Measurements from ENCODE around the gene DNM2.
A peak's percentile ranks its signal among the peaks of the same experiment; 100 is the strongest.

Gene DNM2

GRCh38 chr19:10699650-10700335, 18.1 kb upstream of the DNM2 start:
- H3K27me3 ChIP-seq (ENCODE audit: control insufficient read depth in 3 of 3, insufficient read depth in 3 of 3, low read depth in 1 of 3, low read length in 3 of 3) = no peaks in the 10 kb centered on the region
- WGBS, 2 donors (ENCODE audit: extremely low coverage in 2 of 2, insufficient read length in 2 of 2, insufficient replicate concordance in 1 of 2) = no CpG with 5 or more reads among the region's 15 CpGs

DNA sequence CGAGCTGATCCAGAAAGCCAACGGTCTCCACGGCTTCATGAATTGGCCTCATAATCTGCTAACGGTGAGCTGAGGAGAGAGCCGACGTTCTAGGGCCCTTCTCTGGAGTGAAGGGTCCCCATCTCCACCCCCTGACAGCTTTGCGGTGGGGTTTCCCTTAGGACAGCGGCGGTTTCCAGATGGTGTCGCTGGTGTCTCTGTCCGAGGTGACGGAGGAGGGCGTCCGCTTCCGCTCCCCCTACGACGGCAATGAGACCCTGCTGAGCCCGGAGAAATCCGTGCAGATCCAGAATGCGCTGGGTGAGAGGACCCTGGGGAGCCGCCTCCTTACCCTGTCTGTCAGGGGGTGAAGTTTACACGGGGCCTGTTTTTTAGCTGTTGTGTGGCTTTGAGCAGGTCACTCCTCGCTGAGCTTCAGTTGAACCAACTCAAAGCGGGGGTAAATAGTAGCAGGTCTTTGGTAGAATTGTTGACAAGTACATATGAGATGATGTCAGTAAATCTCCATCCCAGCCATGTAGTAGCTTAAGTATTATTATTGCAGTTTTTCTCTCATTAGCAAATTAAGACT, 15.8 kb upstream of the DNM2 start:
- H4K91ac ChIP-seq (ENCODE audit: low read depth, low read length, poor library complexity) = no peak overlapping the region
- H3K4ac ChIP-seq (ENCODE audit: low read length) = no peak overlapping the region
- no peak overlapping the region for H3K27ac ChIP-seq (replicated peaks; ENCODE audit: low read length)
- no peak overlapping the region for H4K8ac ChIP-seq (ENCODE audit: low read depth, low read length)
- H2AFZ ChIP-seq (ENCODE audit: low read length) = peak overlapping the region; percentile 97
- peaks cover 0 to 2% of the 10 kb centered on the region in 2 donors for H3K4me1 ChIP-seq (ENCODE audit: control insufficient read depth in 2 of 2, insufficient read depth in 1 of 2, low read depth in 1 of 2, low read length in 2 of 2)
- no peaks in the 10 kb centered on the region for H3K27me3 ChIP-seq (ENCODE audit: control insufficient read depth in 3 of 3, insufficient read depth in 3 of 3, low read depth in 1 of 3, low read length in 3 of 3)
- no peak overlapping the region for H3K9ac ChIP-seq (ENCODE audit: low read depth, low read length, poor library complexity)
- H3K14ac ChIP-seq (ENCODE audit: low read length) = peak overlapping the region; percentile 91
- H3K4me2 ChIP-seq (ENCODE audit: insufficient read depth, low read length, poor library complexity, severe bottlenecking) = peak overlapping the region; percentile 97
- H3K36me3 ChIP-seq (replicated peaks in 1 of 2; ENCODE audit: control insufficient read depth in 2 of 2, insufficient read depth in 2 of 2, low read length in 2 of 2) = peaks cover 0 to 12% of the 10 kb centered on the region in 2 donors
- no peak overlapping the region for H3K18ac ChIP-seq (ENCODE audit: low read length)
- peak overlapping the region; percentile 83 for H2BK5ac ChIP-seq (ENCODE audit: low read length)
- peak overlapping the region; percentile 98 for H3K23ac ChIP-seq (ENCODE audit: low read depth, low read length, poor library complexity)
- H2BK12ac ChIP-seq (ENCODE audit: low read length) = no peak overlapping the region
- no peak overlapping the region for H2BK15ac ChIP-seq (ENCODE audit: low read length)
- no CpG with 5 or more reads among the region's 24 CpGs for WGBS, 2 donors (ENCODE audit: extremely low coverage in 2 of 2, insufficient read length in 2 of 2, insufficient replicate concordance in 1 of 2)
- H3K9me3 ChIP-seq (replicated peaks in 1 of 2; ENCODE audit: control insufficient read depth in 2 of 2, insufficient read depth in 1 of 2, low read depth in 1 of 2, low read length in 2 of 2) = no peaks in the 10 kb centered on the region
- peak; percentile 38 for DNase-seq (ENCODE audit: low spot score)
- peak overlapping the region; percentile 91 for H2BK120ac ChIP-seq (ENCODE audit: low read depth, low read length)
- peaks cover 1% of the 10 kb centered on the region for H3K79me1 ChIP-seq (ENCODE audit: low read depth, low read length)
- H3K4me3 ChIP-seq (ENCODE audit: low read length in 2 of 2) = peak overlapping the region; percentile 85 to 89
- H2AK5ac ChIP-seq (ENCODE audit: low read depth, low read length) = no peak overlapping the region

More at GRCh38 chr19:10699650-10700335, 18.1 kb upstream of the DNM2 start:
- Histone ChIP-seq H3K79me1 (ENCODE audit: low read depth, low read length) (peaks cover 1% of the 10 kb centered on the region), H2BK15ac (ENCODE audit: low read length) (no peak overlapping the region), H2BK5ac (ENCODE audit: low read length) (no peak overlapping the region), H3K4ac (ENCODE audit: low read length) (no peak overlapping the region), H3K23ac (ENCODE audit: low read depth, low read length, poor library complexity) (no peak overlapping the region), H3K9me3 (replicated peaks in 1 of 2; ENCODE audit: control insufficient read depth in 2 of 2, insufficient read depth in 1 of 2, low read depth in 1 of 2, low read length in 2 of 2) (no peaks in the 10 kb centered on the region), H2BK120ac (ENCODE audit: low read depth, low read length) (no peak overlapping the region), H2AFZ (ENCODE audit: low read length) (no peak overlapping the region), H3K4me2 (ENCODE audit: insufficient read depth, low read length, poor library complexity, severe bottlenecking) (no peak overlapping the region), H2BK12ac (ENCODE audit: low read length) (no peak overlapping the region), H3K18ac (ENCODE audit: low read length) (no peak overlapping the region), H3K27ac (replicated peaks; ENCODE audit: low read length) (no peak overlapping the region), H2AK5ac (ENCODE audit: low read depth, low read length) (no peak overlapping the region), H3K4me1 (ENCODE audit: control insufficient read depth in 2 of 2, insufficient read depth in 1 of 2, low read depth in 1 of 2, low read length in 2 of 2) (peaks cover 3 to 9% of the 10 kb centered on the region in 2 donors), H3K9ac (ENCODE audit: low read depth, low read length, poor library complexity) (no peak overlapping the region), H3K4me3 (ENCODE audit: low read length in 2 of 2) (no peak overlapping the region), H4K8ac (ENCODE audit: low read depth, low read length) (no peak overlapping the region), H3K14ac (ENCODE audit: low read length) (no peak overlapping the region), H4K91ac (ENCODE audit: low read depth, low read length, poor library complexity) (no peak overlapping the region), H3K36me3 (replicated peaks in 1 of 2; ENCODE audit: control insufficient read depth in 2 of 2, insufficient read depth in 2 of 2, low read length in 2 of 2) (peaks cover 0 to 7% of the 10 kb centered on the region in 2 donors)
- no peak for DNase-seq (ENCODE audit: low spot score)

DNA sequence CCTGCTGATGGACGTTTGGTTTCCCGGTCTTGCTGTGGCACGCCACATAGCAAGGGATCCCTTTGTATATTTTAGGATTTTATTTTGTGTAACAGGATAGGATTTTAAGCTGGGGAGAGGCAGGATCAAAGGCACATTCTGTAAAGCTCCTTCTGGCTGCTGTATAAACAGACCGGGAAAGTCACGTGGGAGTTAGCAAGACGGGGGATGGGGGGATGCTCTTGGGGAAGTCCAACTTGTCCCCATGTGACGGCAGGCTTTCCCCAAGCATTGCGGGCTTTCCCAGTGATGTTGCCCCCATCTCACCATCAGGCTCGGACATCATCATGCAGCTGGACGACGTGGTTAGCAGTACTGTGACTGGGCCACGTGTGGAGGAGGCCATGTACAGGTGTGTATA, 10.9 kb upstream of the DNM2 start:
- DNase-seq (ENCODE audit: low spot score) = no peak
- peaks cover 0 to 2% of the 10 kb centered on the region in 2 donors for H3K4me1 ChIP-seq (ENCODE audit: control insufficient read depth in 2 of 2, insufficient read depth in 1 of 2, low read depth in 1 of 2, low read length in 2 of 2)
- no peak overlapping the region for H2BK5ac ChIP-seq (ENCODE audit: low read length)
- H3K36me3 ChIP-seq (replicated peaks in 1 of 2; ENCODE audit: control insufficient read depth in 2 of 2, insufficient read depth in 2 of 2, low read length in 2 of 2) = peaks cover 6 to 34% of the 10 kb centered on the region in 2 donors
- H3K27me3 ChIP-seq (ENCODE audit: control insufficient read depth in 3 of 3, insufficient read depth in 3 of 3, low read depth in 1 of 3, low read length in 3 of 3) = no peaks in the 10 kb centered on the region
- H4K8ac ChIP-seq (ENCODE audit: low read depth, low read length) = no peak overlapping the region
- H3K18ac ChIP-seq (ENCODE audit: low read length) = no peak overlapping the region
- no peak overlapping the region for H2BK120ac ChIP-seq (ENCODE audit: low read depth, low read length)
- no peak overlapping the region for H3K4me3 ChIP-seq (ENCODE audit: low read length in 2 of 2)
- H3K4me2 ChIP-seq (ENCODE audit: insufficient read depth, low read length, poor library complexity, severe bottlenecking) = no peak overlapping the region
- no peak overlapping the region for H3K4ac ChIP-seq (ENCODE audit: low read length)
- no peak overlapping the region for H2AK5ac ChIP-seq (ENCODE audit: low read depth, low read length)
- H3K79me1 ChIP-seq (ENCODE audit: low read depth, low read length) = no peaks in the 10 kb centered on the region
- no peak overlapping the region for H3K14ac ChIP-seq (ENCODE audit: low read length)
- no peak overlapping the region for H2AFZ ChIP-seq (ENCODE audit: low read length)
- H3K23ac ChIP-seq (ENCODE audit: low read depth, low read length, poor library complexity) = no peak overlapping the region
- no peak overlapping the region for H4K91ac ChIP-seq (ENCODE audit: low read depth, low read length, poor library complexity)
- H3K27ac ChIP-seq (replicated peaks; ENCODE audit: low read length) = no peak overlapping the region
- H2BK12ac ChIP-seq (ENCODE audit: low read length) = no peak overlapping the region
- no peak overlapping the region for H2BK15ac ChIP-seq (ENCODE audit: low read length)
- no CpG with 5 or more reads among the region's 12 CpGs for WGBS, 2 donors (ENCODE audit: extremely low coverage in 2 of 2, insufficient read length in 2 of 2, insufficient replicate concordance in 1 of 2)
- H3K9ac ChIP-seq (ENCODE audit: low read depth, low read length, poor library complexity) = no peak overlapping the region
- no peaks in the 10 kb centered on the region for H3K9me3 ChIP-seq (replicated peaks in 1 of 2; ENCODE audit: control insufficient read depth in 2 of 2, insufficient read depth in 1 of 2, low read depth in 1 of 2, low read length in 2 of 2)

- Histone ChIP-seq H2BK5ac (ENCODE audit: low read length) (no peak overlapping the region), H4K8ac (ENCODE audit: low read depth, low read length) (no peak overlapping the region), H2AK5ac (ENCODE audit: low read depth, low read length) (no peak overlapping the region), H2BK15ac (ENCODE audit: low read length) (no peak overlapping the region), H2BK12ac (ENCODE audit: low read length) (no peak overlapping the region), H3K14ac (ENCODE audit: low read length) (no peak overlapping the region), H3K4me2 (ENCODE audit: insufficient read depth, low read length, poor library complexity, severe bottlenecking) (no peak overlapping the region), H3K9ac (ENCODE audit: low read depth, low read length, poor library complexity) (no peak overlapping the region), H3K18ac (ENCODE audit: low read length) (no peak overlapping the region), H3K36me3 (replicated peaks in 1 of 2; ENCODE audit: control insufficient read depth in 2 of 2, insufficient read depth in 2 of 2, low read length in 2 of 2) (peaks cover 6 to 38% of the 10 kb centered on the region in 2 donors), H3K9me3 (replicated peaks in 1 of 2; ENCODE audit: control insufficient read depth in 2 of 2, insufficient read depth in 1 of 2, low read depth in 1 of 2, low read length in 2 of 2) (no peaks in the 10 kb centered on the region), H4K91ac (ENCODE audit: low read depth, low read length, poor library complexity) (no peak overlapping the region), H3K4me3 (ENCODE audit: low read length in 2 of 2) (no peak overlapping the region), H2BK120ac (ENCODE audit: low read depth, low read length) (no peak overlapping the region), H3K4me1 (ENCODE audit: control insufficient read depth in 2 of 2, insufficient read depth in 1 of 2, low read depth in 1 of 2, low read length in 2 of 2) (no peaks in the 10 kb centered on the region), H3K27ac (replicated peaks; ENCODE audit: low read length) (no peak overlapping the region), H3K27me3 (ENCODE audit: control insufficient read depth in 3 of 3, insufficient read depth in 3 of 3, low read depth in 1 of 3, low read length in 3 of 3) (no peaks in the 10 kb centered on the region), H3K79me1 (ENCODE audit: low read depth, low read length) (no peaks in the 10 kb centered on the region), H3K23ac (ENCODE audit: low read depth, low read length, poor library complexity) (no peak overlapping the region), H2AFZ (ENCODE audit: low read length) (no peak overlapping the region), H3K4ac (ENCODE audit: low read length) (no peak overlapping the region)
- WGBS, 2 donors (ENCODE audit: extremely low coverage in 2 of 2, insufficient read length in 2 of 2, insufficient replicate concordance in 1 of 2) = no CpG with 5 or more reads among the region's 16 CpGs
- DNase-seq (ENCODE audit: low spot score) = no peak
Measured at GRCh38 chr19:10707440-10707839, 10.4 kb upstream of the DNM2 start.

All from neuronal stem cell (in vitro differentiated cells).